GM15510 (cell line): ENCODE measurements around the gene SMARCA4.

ENCODE experiments used
- POLR2A ChIP-seq: IDR thresholded peaks from 3 replicates; pipeline ENCODE4 v1.6.1; 2011; ENCODE audit warnings: borderline replicate concordance; ENCODE audit not compliant: insufficient read length; ENCODE audit errors: extremely low read depth

The SMARCA4 gene

GRCh38 chr19:11025997-11026396, 65.2 kb downstream of the SMARCA4 start:
- no peak for TF ChIP-seq POLR2A

GRCh38 chr19:11027381-11027780, 66.6 kb downstream of the SMARCA4 start:
- no peak for TF ChIP-seq POLR2A

DNA sequence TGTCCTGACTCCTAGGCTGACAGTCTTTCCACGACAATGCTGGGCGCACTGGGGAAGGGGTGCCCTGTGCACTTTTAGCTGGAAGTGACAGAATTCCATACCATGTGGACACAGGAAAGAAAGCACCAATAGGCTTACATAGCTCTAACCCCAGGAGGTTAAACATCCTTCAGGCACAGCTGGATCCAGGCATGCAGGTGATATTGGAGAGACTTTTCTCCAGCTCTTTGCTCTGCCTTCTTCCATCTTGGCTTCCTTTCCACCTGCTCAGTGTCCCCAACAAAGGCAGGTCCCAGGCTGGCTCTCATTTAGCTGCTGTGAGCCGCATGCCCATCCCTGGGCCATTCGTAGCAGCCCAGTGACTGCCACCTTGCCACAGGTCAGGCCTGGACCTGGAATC, 67.3 kb downstream of the SMARCA4 start:
- no peak for TF ChIP-seq POLR2A

DNA sequence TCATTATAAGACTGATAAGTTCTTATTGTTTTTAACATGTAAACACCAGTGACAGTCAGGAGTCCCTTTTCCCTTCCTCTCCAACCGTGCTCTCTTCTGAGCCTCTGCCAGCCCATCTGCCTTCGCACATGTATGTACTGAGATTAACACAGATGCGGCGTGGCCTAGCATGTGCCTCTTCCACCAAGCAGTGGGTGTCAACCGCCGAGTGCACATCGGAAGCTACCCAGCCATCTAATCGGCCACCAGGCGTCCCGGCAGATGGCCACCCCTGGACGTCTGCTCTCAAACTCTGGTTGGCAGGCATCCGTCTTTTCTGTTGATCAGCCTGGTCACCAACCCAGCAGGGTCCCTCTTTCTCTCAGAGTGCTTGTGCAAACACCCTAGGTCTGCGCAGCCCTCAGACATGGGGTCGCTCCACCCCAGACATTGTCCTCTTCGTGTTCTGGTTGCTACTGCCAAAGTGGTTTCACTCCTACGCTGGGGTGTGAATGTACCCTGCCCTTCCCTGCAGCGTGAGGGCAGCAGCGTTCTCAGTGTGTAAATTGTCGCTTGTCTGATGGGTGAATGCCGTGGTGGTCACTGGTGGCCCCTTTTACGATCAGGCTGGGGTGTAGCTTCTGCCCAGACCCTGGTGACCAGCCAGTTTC, 70.7 kb downstream of the SMARCA4 start:
- no peak for TF ChIP-seq POLR2A

GRCh38 chr19:11033251-11033650, 72.4 kb downstream of the SMARCA4 start:
- TF ChIP-seq POLR2A: no peak

DNA sequence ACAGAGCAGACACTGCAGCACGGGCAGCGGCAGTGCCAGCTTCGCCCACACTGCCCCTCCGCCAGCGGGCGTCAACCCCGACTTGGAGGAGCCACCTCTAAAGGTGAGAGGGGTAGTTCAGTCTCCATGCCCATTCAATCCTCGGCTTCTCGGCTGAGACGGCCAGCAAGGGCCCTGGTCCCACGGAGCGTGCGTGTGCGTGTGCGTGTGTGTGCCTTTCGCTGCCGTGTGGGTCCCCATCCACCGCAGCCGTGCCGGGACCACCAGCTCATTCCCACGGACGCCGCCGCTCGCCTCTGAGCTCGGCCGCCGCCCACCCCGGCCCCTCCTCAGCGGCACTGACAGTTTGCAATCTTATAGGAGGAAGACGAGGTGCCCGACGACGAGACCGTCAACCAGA, 72.9 kb downstream of the SMARCA4 start:
- TF ChIP-seq POLR2A: no peak

GRCh38 chr19:11034449-11035213, 73.8 kb downstream of the SMARCA4 start:
- no peak for TF ChIP-seq POLR2A

DNA sequence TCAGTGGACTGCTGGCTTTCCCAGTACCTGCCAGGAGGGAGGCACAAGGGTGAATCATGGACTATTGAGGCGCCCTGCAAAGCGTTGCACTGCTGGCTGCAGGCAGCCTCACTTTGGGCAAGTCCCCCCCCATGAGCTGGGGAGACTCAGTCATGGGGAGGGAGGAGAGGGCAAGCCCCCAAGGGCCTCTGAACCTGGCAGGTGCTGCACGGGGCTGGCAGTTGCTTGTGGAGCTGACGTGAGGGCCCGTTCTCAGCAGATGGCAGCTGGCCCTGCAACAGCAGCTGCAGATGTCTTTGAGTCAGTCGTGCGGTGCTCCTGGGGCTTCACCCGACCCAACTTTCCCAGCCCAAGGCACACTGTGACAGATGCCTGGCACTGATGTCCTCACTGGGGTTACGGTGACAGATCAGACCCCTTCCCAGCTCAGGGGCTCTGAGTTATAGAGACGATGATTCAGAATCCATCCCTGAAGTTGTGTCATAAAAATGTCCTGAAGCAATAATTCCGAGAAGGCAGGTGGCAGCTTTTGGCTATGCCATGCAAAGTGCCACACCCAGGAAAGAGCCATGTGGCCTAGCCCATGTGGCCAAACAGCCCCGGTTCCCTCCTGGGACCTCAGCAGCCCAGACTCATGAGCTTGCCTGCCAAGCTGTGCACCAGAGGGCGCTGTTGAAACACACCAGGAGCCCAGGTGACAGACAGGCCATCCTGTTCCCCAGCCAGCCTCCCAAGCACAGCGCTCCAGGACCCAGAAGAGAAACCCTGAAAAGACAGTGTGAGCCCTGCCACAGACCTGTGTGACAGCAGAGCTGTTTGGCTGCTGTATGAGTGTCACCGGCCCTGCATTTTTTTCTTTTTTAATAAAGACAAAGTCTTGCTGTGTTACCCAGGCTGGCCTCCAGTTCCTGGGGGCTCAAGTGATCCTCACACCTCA, 74.9 kb downstream of the SMARCA4 start:
- no peak for TF ChIP-seq POLR2A

DNA sequence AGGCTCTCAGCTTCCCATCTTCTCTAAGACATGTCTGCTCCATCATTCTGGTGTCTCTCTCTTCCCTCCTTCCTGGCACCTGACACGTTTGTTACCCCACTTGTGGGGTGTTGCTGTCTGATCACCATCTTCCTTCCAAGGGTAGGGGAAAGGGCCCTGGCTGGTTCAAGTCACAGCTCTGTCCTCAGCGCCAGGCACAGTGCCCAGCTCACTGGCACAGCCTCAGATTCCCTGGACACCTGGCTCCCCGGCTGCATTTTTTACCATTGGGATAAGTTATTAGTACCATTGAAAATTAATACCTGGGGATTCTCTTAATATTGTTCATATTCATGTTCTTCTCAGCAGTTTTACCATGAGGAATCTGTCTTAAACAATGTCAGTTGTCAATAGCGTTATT, 77.7 kb downstream of the SMARCA4 start:
- no peak for TF ChIP-seq POLR2A

DNA sequence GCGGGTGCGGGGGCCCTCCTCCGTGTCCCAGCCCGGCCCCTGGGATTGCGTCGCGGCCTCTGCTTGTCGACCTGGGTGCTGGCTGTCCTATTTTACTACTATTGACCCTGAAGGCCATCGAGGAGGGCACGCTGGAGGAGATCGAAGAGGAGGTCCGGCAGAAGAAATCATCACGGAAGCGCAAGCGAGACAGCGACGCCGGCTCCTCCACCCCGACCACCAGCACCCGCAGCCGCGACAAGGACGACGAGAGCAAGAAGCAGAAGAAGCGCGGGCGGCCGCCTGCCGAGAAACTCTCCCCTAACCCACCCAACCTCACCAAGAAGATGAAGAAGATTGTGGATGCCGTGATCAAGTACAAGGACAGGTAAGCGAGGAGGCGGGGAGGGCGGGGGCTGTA, 80.4 kb downstream of the SMARCA4 start:
- no peak for TF ChIP-seq POLR2A

DNA sequence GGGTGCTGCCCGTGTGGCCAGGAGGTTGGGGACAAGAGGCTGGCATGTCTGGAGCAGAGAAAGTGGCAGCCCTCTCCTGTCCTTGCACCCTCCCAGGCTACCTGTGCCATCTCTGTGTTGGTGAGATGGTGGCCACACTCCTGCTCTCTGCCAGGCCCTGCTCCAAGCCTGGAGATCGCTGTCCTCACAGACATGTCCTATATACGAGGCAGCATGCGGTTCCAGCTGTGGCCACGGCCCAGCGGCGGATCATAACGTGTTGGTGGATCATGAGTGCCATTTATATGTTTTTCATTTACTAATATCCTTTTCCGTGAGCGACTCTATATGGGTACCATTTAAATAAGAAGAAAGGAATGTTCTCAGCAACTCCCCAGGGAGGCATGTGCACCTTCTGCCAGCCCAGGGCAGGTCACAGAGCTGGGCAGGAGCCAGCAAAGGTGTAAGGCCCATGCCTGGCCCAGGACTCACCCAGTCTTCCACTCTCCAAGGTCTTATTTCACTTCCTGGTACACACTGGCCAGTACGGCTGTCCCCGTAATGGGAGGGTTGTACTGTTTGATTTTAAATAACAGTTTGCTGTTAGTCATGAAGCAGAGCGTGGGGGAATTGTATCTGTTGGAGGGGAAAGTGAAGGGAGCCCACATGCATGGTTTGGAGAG, 81.3 kb downstream of the SMARCA4 start:
- TF ChIP-seq POLR2A: no peak

DNA sequence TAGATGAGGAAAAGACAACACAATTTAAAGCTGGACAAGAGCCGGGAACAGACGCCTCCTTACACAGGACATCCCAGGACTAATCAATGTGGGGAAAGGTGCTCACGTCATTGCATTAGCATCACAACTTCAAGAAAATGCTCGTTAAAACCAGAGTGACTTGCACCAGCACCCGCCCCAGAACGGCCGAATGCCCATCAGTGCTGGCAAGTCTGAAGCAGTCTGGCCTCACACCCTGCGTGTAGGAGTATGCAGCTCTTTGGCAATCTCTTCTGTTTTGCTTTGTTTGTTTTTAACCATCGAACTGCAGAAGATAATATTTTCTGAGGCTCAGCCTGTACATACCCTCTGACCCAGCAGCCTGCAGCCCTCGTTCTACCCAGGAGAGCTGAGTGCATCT, 83.6 kb downstream of the SMARCA4 start:
- TF ChIP-seq POLR2A: no peak

DNA sequence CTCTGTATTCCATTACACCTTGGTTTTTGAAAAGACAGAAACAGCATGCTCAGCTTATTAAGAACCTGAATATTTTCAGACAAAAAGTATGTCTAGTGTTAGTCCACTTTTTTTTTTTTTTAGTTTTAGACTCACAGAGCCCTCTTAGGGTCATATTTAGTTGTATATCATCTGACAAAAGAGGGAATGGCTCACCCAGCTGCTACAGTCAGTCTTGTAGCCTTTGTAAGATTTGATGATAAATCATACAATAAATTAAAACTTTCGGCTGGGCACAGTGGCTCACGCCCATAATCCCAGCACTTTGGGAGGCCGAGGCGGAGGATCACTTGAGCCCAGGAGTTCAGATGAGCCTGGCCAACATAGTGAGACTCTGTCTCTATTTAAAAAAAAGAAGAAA, 84.7 kb downstream of the SMARCA4 start:
- TF ChIP-seq POLR2A: no peak

- TF ChIP-seq POLR2A: no peak
Observed at GRCh38 chr19:11046605-11047354, 86.0 kb downstream of the SMARCA4 start.
